GM12801 (cell line): ENCODE data around the gene CERS6.

ENCODE experiments used
- TF ChIP-seq, protein P1 (sequence below): IDR thresholded peaks from one replicate; pipeline ENCODE4 v1.5.1; 2011; ENCODE audit warnings: control low read depth; ENCODE audit not compliant: insufficient read length; ENCODE audit errors: extremely low read depth

CERS6 gene

DNA sequence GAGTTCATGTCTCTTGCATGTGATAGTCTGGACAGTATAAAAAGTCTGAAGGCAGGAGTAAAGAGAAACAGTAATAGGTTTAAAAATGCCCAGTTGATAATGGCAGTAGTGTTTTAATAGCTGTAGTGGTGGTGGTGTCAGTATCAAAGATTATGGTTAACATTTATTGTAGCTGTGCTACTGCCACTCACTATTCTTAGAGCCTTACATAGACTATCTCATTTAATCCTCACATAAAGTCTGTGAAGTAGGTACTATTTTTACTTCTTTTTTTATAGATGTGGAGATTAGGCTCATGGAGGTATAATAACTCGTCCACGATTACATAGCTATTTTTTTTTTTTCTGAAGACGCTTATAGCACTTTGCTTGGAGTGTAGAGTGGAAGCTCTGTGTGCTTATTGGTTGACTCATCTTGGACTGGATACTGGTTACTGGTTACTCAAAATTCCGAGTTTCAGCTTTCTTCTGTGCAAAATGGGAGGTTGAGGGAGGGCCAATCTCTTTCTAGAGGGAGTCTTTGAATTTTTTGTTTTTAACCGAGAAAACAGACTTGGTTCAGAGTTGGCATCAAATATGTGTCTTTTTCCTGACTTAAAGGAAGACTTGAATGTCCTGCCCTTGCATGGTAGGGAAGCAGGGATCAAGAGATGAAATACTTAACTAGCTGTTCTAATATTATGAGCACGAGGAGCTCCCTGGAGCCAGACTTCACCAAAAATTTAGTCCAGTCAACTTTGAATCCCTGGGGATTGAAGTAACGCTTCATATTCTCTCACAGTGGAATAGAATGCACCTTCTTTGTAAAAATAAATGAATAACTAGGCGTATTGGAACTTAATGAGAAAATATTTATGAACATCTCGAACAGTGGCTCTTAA, 27.1 kb downstream of the CERS6 start:
- TF ChIP-seq, protein P1, sequence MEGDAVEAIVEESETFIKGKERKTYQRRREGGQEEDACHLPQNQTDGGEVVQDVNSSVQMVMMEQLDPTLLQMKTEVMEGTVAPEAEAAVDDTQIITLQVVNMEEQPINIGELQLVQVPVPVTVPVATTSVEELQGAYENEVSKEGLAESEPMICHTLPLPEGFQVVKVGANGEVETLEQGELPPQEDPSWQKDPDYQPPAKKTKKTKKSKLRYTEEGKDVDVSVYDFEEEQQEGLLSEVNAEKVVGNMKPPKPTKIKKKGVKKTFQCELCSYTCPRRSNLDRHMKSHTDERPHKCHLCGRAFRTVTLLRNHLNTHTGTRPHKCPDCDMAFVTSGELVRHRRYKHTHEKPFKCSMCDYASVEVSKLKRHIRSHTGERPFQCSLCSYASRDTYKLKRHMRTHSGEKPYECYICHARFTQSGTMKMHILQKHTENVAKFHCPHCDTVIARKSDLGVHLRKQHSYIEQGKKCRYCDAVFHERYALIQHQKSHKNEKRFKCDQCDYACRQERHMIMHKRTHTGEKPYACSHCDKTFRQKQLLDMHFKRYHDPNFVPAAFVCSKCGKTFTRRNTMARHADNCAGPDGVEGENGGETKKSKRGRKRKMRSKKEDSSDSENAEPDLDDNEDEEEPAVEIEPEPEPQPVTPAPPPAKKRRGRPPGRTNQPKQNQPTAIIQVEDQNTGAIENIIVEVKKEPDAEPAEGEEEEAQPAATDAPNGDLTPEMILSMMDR: no peak

DNA sequence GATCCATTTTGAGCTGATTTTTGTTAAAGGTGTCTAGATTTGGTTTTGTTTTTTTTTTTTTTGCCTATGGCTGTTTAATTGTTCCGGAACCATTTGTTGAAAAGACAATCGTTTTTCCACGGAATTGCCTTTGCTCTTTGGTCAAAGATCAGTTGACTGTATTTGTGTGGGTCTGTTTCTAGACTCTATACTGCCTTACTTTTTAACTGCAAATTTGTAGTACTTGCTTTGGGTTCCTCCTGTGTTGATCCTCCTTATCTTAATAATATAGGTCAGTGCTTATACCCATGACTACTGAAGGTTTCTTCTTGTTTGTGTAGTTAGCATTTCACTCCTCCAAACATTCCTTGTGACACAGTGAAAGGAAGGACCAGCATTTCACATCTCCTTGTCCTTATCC, 30.4 kb downstream of the CERS6 start:
- TF ChIP-seq, protein P1: no peak

DNA sequence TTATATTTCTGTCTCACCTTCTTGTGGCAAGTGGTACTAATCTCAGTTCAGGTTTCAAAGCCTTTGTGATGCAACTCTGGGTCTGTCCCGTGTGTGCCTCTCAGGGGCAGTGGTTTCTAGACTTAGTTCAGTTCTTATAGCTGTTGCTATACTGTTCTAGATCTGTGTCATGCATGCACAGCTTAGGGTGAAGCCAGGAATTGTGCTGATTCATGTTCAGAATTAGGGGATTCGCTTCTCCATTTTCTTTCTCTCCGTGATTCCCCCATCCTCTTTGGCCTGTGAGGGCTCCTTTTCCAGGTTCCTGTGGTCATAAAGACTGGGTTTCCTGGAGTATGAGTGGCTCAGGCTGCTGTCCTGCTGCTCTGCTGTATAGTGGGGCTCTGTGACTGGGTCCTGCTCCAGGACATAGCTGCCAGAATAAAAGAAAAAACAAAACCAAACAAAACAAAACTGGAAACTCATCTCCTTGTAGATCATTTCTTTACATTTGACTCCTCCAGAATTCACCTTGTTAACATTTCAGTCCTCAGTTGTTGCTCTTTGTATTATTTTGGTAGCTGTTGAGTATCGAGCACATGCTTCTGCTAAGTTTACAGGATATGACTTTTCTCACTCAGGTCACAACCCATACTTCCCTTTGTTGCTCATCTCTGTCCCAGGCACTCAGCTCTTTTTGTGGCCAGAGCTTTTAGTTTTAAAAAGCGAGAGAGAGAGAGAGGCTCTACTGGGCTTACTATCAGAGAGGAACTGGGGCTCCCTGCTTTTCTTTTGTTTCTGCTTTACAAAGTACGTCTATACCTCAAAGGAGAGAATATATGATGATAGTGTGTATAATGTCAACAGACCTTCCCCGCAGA, 34.2 kb downstream of the CERS6 start:
- TF ChIP-seq, protein P1: no peak

DNA sequence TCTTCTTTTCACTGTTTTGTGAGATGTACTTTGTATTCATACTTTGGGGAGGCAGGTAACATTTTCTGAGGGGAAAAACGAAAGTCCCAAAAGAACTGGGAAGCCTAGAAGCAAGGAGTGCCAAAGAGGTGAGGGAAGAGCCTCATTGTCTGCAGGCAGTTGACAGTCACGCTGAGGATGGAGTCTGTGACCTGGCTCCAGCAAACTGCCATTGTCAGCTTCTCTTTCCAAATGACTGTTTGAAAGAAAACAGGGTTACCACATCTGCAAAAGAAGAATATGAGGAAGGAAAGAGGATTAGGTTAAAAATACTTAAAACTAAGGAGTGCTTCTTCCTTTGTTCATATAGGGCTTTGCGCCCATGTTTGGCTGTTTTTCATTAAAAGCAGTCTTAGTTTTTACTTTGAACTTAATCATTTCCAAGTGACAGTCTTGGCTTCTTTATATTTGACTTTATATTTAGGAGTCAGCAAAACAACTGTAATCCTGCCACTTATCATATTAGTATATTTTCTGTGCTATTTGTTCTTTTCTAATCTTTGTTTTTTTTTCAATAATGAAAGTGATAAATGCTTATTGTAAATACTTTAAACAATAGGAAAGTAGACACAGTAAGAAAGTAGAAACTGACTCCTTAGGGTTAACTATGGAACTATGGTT, 35.0 kb downstream of the CERS6 start:
- TF ChIP-seq, protein P1: no peak

DNA sequence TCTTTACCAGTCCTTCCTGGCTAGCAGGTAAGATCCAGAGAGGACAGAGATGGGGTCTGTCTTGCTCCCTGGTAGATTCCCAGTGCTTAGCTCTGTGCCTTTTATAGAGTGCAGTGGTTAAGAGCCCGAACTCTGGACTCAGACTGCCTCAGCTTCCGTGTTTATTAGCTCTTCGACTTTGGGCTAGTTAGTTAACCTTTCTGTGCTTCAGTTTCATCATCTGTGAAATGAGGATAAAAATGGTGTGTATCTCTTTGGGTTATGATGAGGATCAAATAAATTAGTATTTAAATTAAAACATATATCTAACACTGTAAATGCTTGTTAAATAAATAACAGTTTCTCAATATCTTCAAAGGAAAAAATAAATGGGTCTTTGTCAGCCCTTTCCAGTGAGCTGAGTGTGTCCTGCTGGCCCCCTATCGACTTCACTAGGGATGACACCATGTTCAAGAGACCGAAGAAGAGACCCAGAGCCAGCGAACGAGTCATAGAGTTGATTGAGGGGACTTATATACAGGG, 38.2 kb downstream of the CERS6 start:
- TF ChIP-seq, protein P1: no peak

DNA sequence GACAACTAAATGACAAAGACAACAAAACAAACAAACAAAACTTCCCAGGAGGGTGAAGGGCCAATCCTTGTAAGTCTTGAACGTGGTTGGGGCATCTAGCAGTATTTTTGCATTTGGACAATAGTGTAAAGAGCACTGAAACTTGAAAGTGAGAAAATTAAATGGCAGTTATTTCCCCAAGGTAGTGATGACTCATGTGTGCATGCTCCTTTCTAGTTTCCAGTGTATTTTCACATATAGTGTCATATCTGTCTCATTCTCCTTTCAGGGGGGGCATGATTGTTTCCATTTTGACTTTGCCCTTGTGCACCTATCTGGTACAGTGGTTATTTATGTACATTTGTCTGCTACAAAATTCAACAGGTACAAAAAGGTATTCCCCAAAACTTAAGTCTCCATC, 39.5 kb downstream of the CERS6 start:
- TF ChIP-seq, protein P1: no peak

DNA sequence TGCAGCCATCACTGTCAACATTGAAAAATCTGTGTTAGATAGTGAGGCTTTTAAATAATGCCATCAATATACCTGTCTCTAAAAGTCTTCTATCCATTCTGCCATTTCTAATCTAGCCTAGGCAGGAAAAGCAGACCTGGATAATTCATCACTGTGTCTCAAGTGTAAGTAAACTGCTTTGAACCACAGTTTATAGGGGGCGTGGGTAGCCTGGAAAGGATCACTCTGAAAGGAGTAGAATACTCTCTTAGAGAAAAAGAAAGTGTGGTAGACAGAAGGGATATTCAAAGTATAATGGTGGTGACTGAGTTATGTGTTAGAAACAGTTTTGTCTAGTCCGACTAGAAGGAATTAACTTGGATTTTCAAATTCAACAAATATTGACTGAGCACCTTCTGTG, 40.8 kb downstream of the CERS6 start:
- TF ChIP-seq, protein P1: no peak
